Neural progenitor cell (in vitro differentiated cells): ENCODE results near the gene SNX30. TPM values are rescaled to one million over a fixed set of nuclear protein-coding genes. Genes with fewer than 3 reads are reported as not detected.

Experiments used
- DNase-seq: peaks from one replicate; pipeline ENCODE4 v3.0.0-alpha.2; 2016; ENCODE audit warnings: low spot score
- H2AFZ ChIP-seq: fragments of 200-600 bp; sonication (generic); replicated peaks from 2 replicates; pipeline ENCODE4 v1.6.1; 2016; ENCODE audit warnings: antibody characterized with exemption
- H3F3A ChIP-seq: fragments of 200-600 bp; sonication (generic); 2 replicates; pipeline ENCODE4 v1.6.1; 2016; ENCODE audit warnings: antibody characterized with exemption, low read depth
- H3K27ac ChIP-seq: fragments of 200-600 bp; sonication (generic); 2 replicates; pipeline ENCODE4 v1.5.1; 2016; ENCODE audit warnings: mild to moderate bottlenecking
- H3K27me3 ChIP-seq: fragments of 200-600 bp; sonication (generic); 2 replicates; pipeline ENCODE4 v1.6.1; 2016; ENCODE audit warnings: mild to moderate bottlenecking, moderate library complexity
- H3K36me3 ChIP-seq: fragments of 200-600 bp; sonication (generic); 2 replicates; pipeline ENCODE4 v1.5.1; 2016
- H3K4me1 ChIP-seq: fragments of 200-600 bp; sonication (generic); 2 replicates; pipeline ENCODE4 v1.6.1; 2016; ENCODE audit warnings: mixed run types
- H3K4me2 ChIP-seq: fragments of 200-600 bp; sonication (generic); 2 replicates; pipeline ENCODE4 v1.6.1; 2016
- H3K4me3 ChIP-seq: fragments of 200-600 bp; sonication (generic); 2 replicates; pipeline ENCODE4 v1.5.1; 2016
- H3K79me2 ChIP-seq: fragments of 200-600 bp; sonication (generic); 2 replicates; pipeline ENCODE4 v1.6.1; 2016; ENCODE audit warnings: low read depth
- H3K9ac ChIP-seq: fragments of 200-600 bp; sonication (generic); 2 replicates; pipeline ENCODE4 v1.6.1; 2016
- H3K9me3 ChIP-seq: fragments of 200-600 bp; sonication (generic); 2 replicates; pipeline ENCODE4 v1.5.1; 2016; ENCODE audit warnings: low read depth
- H4K20me1 ChIP-seq: fragments of 200-600 bp; sonication (generic); 2 replicates; pipeline ENCODE4 v1.6.1; 2016; ENCODE audit warnings: low read depth
- H3K27ac Mint-ChIP-seq: 3 replicates; pipeline ENCODE4 v1.8.0; 2021; ENCODE audit warnings: mixed read lengths
- H3K27me3 Mint-ChIP-seq: 2 replicates; pipeline ENCODE4 v1.8.0; 2022; ENCODE audit warnings: low read depth, mild to moderate bottlenecking, inconsistent platforms, moderate library complexity, mixed read lengths; ENCODE audit not compliant: insufficient read depth
- H3K36me3 Mint-ChIP-seq: 3 replicates; pipeline ENCODE4 v1.8.0; 2021; ENCODE audit warnings: mixed read lengths
- H3K4me1 Mint-ChIP-seq: 3 replicates; pipeline ENCODE4 v1.8.0; 2021; ENCODE audit warnings: mixed read lengths
- H3K4me3 Mint-ChIP-seq: 3 replicates; pipeline ENCODE4 v1.8.0; 2021; ENCODE audit warnings: mild to moderate bottlenecking, moderate library complexity, mixed read lengths
- H3K9me3 Mint-ChIP-seq: 3 replicates; pipeline ENCODE4 v1.8.0; 2020; ENCODE audit warnings: mixed read lengths
- CTCF ChIP-seq: fragments of 200-600 bp; sonication (generic); IDR thresholded peaks from 2 replicates; pipeline ENCODE4 v1.5.1; 2017; ENCODE audit warnings: antibody characterized with exemption, mild to moderate bottlenecking
- EZH2 ChIP-seq: fragments of 200-600 bp; sonication (generic); IDR thresholded peaks from 2 replicates; pipeline ENCODE4 v1.6.1; 2017; ENCODE audit warnings: antibody characterized with exemption, mild to moderate bottlenecking, moderate library complexity
- EZH2phosphoT487 ChIP-seq: fragments of 200-600 bp; sonication (generic); IDR thresholded peaks from 2 replicates; pipeline ENCODE4 v1.6.1; 2017; ENCODE audit warnings: antibody characterized with exemption
- total RNA-seq: library from RNA; depleted of rRNA; stranded (reverse); fragments of >200 nt; gene quantifications from 2 replicates; pipeline ENCODE4 v1.2.3, GENCODE V29; 2015; ENCODE audit warnings: low replicate concordance

SNX30 gene
- total RNA-seq, 1 donor from 2014 or later = 19.9 TPM

- Histone ChIP-seq H4K20me1 (peaks cover 7% of the 10 kb centered on the region), H3K4me2 (no peak overlapping the region), H3K27ac (no peak overlapping the region), H3K4me3 (no peak overlapping the region), H3K4me1 (no peaks in the 10 kb centered on the region), H3F3A (no peaks in the 10 kb centered on the region), H3K9me3 (no peaks in the 10 kb centered on the region), H3K79me2 (peaks cover 4% of the 10 kb centered on the region), H3K27me3 (no peaks in the 10 kb centered on the region), H3K9ac (no peak overlapping the region), H3K36me3 (no peaks in the 10 kb centered on the region), H2AFZ (no peak overlapping the region)
- TF ChIP-seq CTCF (no peak), EZH2phosphoT487 (no peak), EZH2 (no peak)
- H3K4me1 Mint-ChIP-seq = no peaks in the 10 kb centered on the region
- H3K9me3 Mint-ChIP-seq = no peaks in the 10 kb centered on the region
- no peak for DNase-seq
- no peak overlapping the region for H3K4me3 Mint-ChIP-seq
- no peaks in the 10 kb centered on the region for H3K27me3 Mint-ChIP-seq
- H3K36me3 Mint-ChIP-seq = no peaks in the 10 kb centered on the region
- no peak overlapping the region for H3K27ac Mint-ChIP-seq
These were observed 42.1 kb downstream of the SNX30 start for GRCh38 chr9:112792670-112793069.

- Histone ChIP-seq H3K9me3 (no peaks in the 10 kb centered on the region), H3K36me3 (no peaks in the 10 kb centered on the region), H3K79me2 (peaks cover 4% of the 10 kb centered on the region), H3F3A (no peaks in the 10 kb centered on the region), H3K4me2 (no peak overlapping the region), H3K27ac (no peak overlapping the region), H3K9ac (no peak overlapping the region), H3K27me3 (no peaks in the 10 kb centered on the region), H3K4me3 (no peak overlapping the region), H3K4me1 (no peaks in the 10 kb centered on the region), H4K20me1 (peaks cover 7% of the 10 kb centered on the region), H2AFZ (no peak overlapping the region)
- Mint-ChIP-seq H3K4me3 (no peak overlapping the region), H3K27ac (no peak overlapping the region), H3K9me3 (peaks cover 2% of the 10 kb centered on the region), H3K4me1 (no peaks in the 10 kb centered on the region), H3K36me3 (no peaks in the 10 kb centered on the region), H3K27me3 (no peaks in the 10 kb centered on the region)
- TF ChIP-seq EZH2phosphoT487 = no peak
- no peak for TF ChIP-seq EZH2
- TF ChIP-seq CTCF = peak; percentile 70
- DNase-seq = peak; percentile 72
These were observed 42.8 kb downstream of the SNX30 start for GRCh38 chr9:112793213-112793810.

GRCh38 chr9:112794731-112795130, 44.2 kb downstream of the SNX30 start:
- no peaks in the 10 kb centered on the region for H3K36me3 ChIP-seq
- no peak overlapping the region for H3K4me3 Mint-ChIP-seq
- peaks cover 7% of the 10 kb centered on the region for H4K20me1 ChIP-seq
- no peak overlapping the region for H3K4me2 ChIP-seq
- peaks cover 4% of the 10 kb centered on the region for H3K79me2 ChIP-seq
- no peak overlapping the region for H3K9ac ChIP-seq
- no peak overlapping the region for H3K4me3 ChIP-seq
- H3K27ac Mint-ChIP-seq = no peak overlapping the region
- H3K4me1 Mint-ChIP-seq = no peaks in the 10 kb centered on the region
- H2AFZ ChIP-seq = no peak overlapping the region
- peaks cover 2% of the 10 kb centered on the region for H3K9me3 Mint-ChIP-seq
- no peak for TF ChIP-seq EZH2
- no peak for TF ChIP-seq EZH2phosphoT487
- TF ChIP-seq CTCF = no peak
- H3K4me1 ChIP-seq = no peaks in the 10 kb centered on the region
- H3K36me3 Mint-ChIP-seq = no peaks in the 10 kb centered on the region
- no peaks in the 10 kb centered on the region for H3K27me3 ChIP-seq
- DNase-seq = no peak
- H3F3A ChIP-seq = no peaks in the 10 kb centered on the region
- no peak overlapping the region for H3K27ac ChIP-seq
- H3K9me3 ChIP-seq = no peaks in the 10 kb centered on the region
- H3K27me3 Mint-ChIP-seq = no peaks in the 10 kb centered on the region
